Osteoblast (primary cell): Measurements from ENCODE around the gene SLC22A2. TPM values are rescaled to one million over a fixed set of nuclear protein-coding genes. Genes with fewer than 3 reads are reported as not detected.

Source experiments
- DNase-seq: peaks from one replicate; pipeline ENCODE4 v3.0.0; 2011; ENCODE audit warnings: low spot score, mixed read lengths; ENCODE audit not compliant: insufficient read length; ENCODE audit errors: missing footprints
- H2AFZ ChIP-seq: 2 replicates; pipeline ENCODE4 v1.6.0; 2011; ENCODE audit warnings: mild to moderate bottlenecking, low read length
- H3K27ac ChIP-seq: 2 replicates; pipeline ENCODE4 v1.5.1; 2011; ENCODE audit warnings: mild to moderate bottlenecking, low read depth, low read length, moderate library complexity
- H3K27me3 ChIP-seq: 2 replicates; pipeline ENCODE4 v1.6.0; 2012; ENCODE audit warnings: mild to moderate bottlenecking, control low read depth, inconsistent platforms, low read length, moderate library complexity; ENCODE audit not compliant: insufficient read depth
- H3K36me3 ChIP-seq: 2 replicates; pipeline ENCODE4 v1.5.1; 2011; ENCODE audit warnings: mild to moderate bottlenecking, low read length, control low read depth, moderate library complexity; ENCODE audit not compliant: insufficient read depth
- H3K4me1 ChIP-seq: 2 replicates; pipeline ENCODE4 v1.5.1; 2011; ENCODE audit warnings: mild to moderate bottlenecking, low read length, control low read depth, moderate library complexity; ENCODE audit not compliant: insufficient read depth
- H3K4me2 ChIP-seq: 2 replicates; pipeline ENCODE4 v1.6.0; 2011; ENCODE audit warnings: mild to moderate bottlenecking, low read length; ENCODE audit not compliant: insufficient read depth
- H3K4me3 ChIP-seq: fragments of 200-600 bp; sonication (generic); 3 replicates; pipeline ENCODE4 v1.5.1; 2012; ENCODE audit warnings: mild to moderate bottlenecking, low read length, inconsistent platforms; ENCODE audit not compliant: insufficient read depth
- H3K79me2 ChIP-seq: 2 replicates; pipeline ENCODE4 v1.6.0; 2012; ENCODE audit warnings: mild to moderate bottlenecking, low read length, control low read depth, inconsistent platforms; ENCODE audit not compliant: insufficient read depth
- H3K9me3 ChIP-seq: 2 replicates; pipeline ENCODE4 v1.5.1; 2011; ENCODE audit warnings: low read depth, low read length, control low read depth
- H4K20me1 ChIP-seq: 2 replicates; pipeline ENCODE4 v1.6.0; 2012; ENCODE audit warnings: mild to moderate bottlenecking, low read length, control low read depth; ENCODE audit not compliant: insufficient read depth
- CTCF ChIP-seq: IDR thresholded peaks from 2 replicates; pipeline ENCODE4 v1.5.1; 2011; ENCODE audit warnings: mild to moderate bottlenecking, low read depth, low read length, moderate library complexity; ENCODE audit errors: extremely low read depth
- total RNA-seq: library from RNA; depleted of rRNA; stranded (reverse); fragments of >200 nt; gene quantifications from 2 replicates; pipeline ENCODE4 v1.2.3, GENCODE V29; 2012

SLC22A2 gene
- total RNA-seq, 1 donor: under 0.01 TPM

GRCh38 chr6:160204710-160205109, 53.9 kb downstream of the SLC22A2 start:
- no peak overlapping the region for H3K27ac ChIP-seq
- no peaks in the 10 kb centered on the region for H3K9me3 ChIP-seq
- TF ChIP-seq CTCF: no peak
- no peak overlapping the region for H3K4me2 ChIP-seq
- no peaks in the 10 kb centered on the region for H3K36me3 ChIP-seq
- no peaks in the 10 kb centered on the region for H4K20me1 ChIP-seq
- H2AFZ ChIP-seq: no peak overlapping the region
- DNase-seq: no peak
- H3K79me2 ChIP-seq: no peaks in the 10 kb centered on the region
- no peak overlapping the region for H3K4me3 ChIP-seq
- no peaks in the 10 kb centered on the region for H3K27me3 ChIP-seq
- H3K4me1 ChIP-seq: peaks cover 13% of the 10 kb centered on the region

- no peaks in the 10 kb centered on the region for H3K27me3 ChIP-seq
- H4K20me1 ChIP-seq: no peaks in the 10 kb centered on the region
- H3K4me2 ChIP-seq: no peak overlapping the region
- no peak overlapping the region for H3K27ac ChIP-seq
- H2AFZ ChIP-seq: no peak overlapping the region
- no peaks in the 10 kb centered on the region for H3K79me2 ChIP-seq
- no peak for TF ChIP-seq CTCF
- H3K4me3 ChIP-seq: no peak overlapping the region
- H3K9me3 ChIP-seq: no peaks in the 10 kb centered on the region
- no peak for DNase-seq
- no peaks in the 10 kb centered on the region for H3K36me3 ChIP-seq
- peaks cover 13% of the 10 kb centered on the region for H3K4me1 ChIP-seq
These were observed 54.7 kb downstream of the SLC22A2 start for GRCh38 chr6:160203953-160204352.

GRCh38 chr6:160203522-160203921, 55.1 kb downstream of the SLC22A2 start:
- TF ChIP-seq CTCF: no peak
- DNase-seq: no peak
- no peaks in the 10 kb centered on the region for H3K79me2 ChIP-seq
- no peak overlapping the region for H3K27ac ChIP-seq
- peaks cover 15% of the 10 kb centered on the region for H3K4me1 ChIP-seq
- H4K20me1 ChIP-seq: no peaks in the 10 kb centered on the region
- H3K36me3 ChIP-seq: no peaks in the 10 kb centered on the region
- no peak overlapping the region for H3K4me2 ChIP-seq
- H3K27me3 ChIP-seq: no peaks in the 10 kb centered on the region
- H3K9me3 ChIP-seq: no peaks in the 10 kb centered on the region
- no peak overlapping the region for H3K4me3 ChIP-seq
- H2AFZ ChIP-seq: no peak overlapping the region

- Histone ChIP-seq H3K9me3 (no peaks in the 10 kb centered on the region), H2AFZ (no peak overlapping the region), H3K79me2 (no peaks in the 10 kb centered on the region), H3K4me2 (no peak overlapping the region), H4K20me1 (no peaks in the 10 kb centered on the region), H3K27me3 (no peaks in the 10 kb centered on the region), H3K4me1 (peaks cover 17% of the 10 kb centered on the region), H3K4me3 (no peak overlapping the region), H3K27ac (no peak overlapping the region), H3K36me3 (no peaks in the 10 kb centered on the region)
- TF ChIP-seq CTCF: no peak
- DNase-seq: no peak
These were observed 55.5 kb downstream of the SLC22A2 start for GRCh38 chr6:160203076-160203475.
